Fibroblast of villous mesenchyme (primary cell): ENCODE measurements around the gene IGLON5. TPM values are rescaled to one million over a fixed set of nuclear protein-coding genes. Genes with fewer than 3 reads are reported as not detected.

Source experiments
- DNase-seq: peaks from one replicate; pipeline ENCODE4 v3.0.0-alpha.2; 2010; ENCODE audit warnings: low read depth
- H3K4me3 ChIP-seq: 2 replicates; pipeline ENCODE4 v1.5.1; 2011; ENCODE audit warnings: low read depth, mild to moderate bottlenecking, low read length
- total RNA-seq: library from RNA; depleted of rRNA; stranded (reverse); fragments of >200 nt; gene quantifications from 2 replicates; pipeline ENCODE4 v1.2.3, GENCODE V29; 2012
- TF ChIP-seq, protein P1 (sequence below): IDR thresholded peaks from 2 replicates; pipeline ENCODE4 v1.5.1; 2012; ENCODE audit warnings: low read depth, mild to moderate bottlenecking, low read length; ENCODE audit not compliant: insufficient read depth

The IGLON5 gene
- total RNA-seq, 1 donor: not detected

DNA sequence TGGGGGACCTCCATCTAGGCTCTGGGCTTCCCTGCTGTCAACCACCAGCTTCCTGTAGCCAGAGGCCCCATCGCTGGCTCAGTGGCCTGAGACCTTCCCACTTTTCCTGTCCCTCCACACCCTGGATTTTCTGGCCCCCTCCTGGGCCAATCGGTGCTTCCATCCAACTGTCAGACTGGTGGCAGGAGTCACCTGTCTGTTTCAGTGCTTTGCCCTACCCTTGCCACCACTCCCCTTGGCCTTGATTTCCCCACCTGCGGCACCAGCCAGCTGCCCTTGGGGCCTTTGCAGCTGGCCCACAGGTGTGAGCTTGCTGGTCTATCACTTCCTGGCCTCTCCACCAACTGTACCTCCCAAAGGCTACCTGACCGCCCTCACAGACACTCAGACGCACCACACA lies 18.0 kb downstream of the IGLON5 start:
- TF ChIP-seq, protein P1, sequence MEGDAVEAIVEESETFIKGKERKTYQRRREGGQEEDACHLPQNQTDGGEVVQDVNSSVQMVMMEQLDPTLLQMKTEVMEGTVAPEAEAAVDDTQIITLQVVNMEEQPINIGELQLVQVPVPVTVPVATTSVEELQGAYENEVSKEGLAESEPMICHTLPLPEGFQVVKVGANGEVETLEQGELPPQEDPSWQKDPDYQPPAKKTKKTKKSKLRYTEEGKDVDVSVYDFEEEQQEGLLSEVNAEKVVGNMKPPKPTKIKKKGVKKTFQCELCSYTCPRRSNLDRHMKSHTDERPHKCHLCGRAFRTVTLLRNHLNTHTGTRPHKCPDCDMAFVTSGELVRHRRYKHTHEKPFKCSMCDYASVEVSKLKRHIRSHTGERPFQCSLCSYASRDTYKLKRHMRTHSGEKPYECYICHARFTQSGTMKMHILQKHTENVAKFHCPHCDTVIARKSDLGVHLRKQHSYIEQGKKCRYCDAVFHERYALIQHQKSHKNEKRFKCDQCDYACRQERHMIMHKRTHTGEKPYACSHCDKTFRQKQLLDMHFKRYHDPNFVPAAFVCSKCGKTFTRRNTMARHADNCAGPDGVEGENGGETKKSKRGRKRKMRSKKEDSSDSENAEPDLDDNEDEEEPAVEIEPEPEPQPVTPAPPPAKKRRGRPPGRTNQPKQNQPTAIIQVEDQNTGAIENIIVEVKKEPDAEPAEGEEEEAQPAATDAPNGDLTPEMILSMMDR: no peak
- no peak for DNase-seq
- no peak overlapping the region for H3K4me3 ChIP-seq

DNA sequence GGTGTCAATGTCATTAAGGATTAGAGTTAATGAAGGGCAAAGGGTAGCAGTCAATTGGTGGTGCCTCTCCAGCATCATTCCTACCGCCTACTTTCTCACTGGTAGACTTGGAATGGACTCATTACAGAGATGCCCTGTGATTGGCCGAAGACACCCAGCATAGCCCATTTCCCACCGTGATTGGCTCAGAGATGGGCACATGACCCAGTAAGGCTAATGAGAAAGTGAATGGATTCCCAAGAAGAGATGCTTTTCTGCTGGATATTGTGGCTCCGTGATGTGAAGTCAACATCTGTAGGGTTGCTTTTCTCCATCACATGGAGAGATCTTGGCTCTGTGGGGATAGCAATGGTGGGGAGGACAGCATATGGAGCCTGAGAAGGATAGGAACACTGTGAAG lies 18.9 kb downstream of the IGLON5 start:
- DNase-seq: no peak
- TF ChIP-seq, protein P1: no peak
- H3K4me3 ChIP-seq: no peak overlapping the region

DNA sequence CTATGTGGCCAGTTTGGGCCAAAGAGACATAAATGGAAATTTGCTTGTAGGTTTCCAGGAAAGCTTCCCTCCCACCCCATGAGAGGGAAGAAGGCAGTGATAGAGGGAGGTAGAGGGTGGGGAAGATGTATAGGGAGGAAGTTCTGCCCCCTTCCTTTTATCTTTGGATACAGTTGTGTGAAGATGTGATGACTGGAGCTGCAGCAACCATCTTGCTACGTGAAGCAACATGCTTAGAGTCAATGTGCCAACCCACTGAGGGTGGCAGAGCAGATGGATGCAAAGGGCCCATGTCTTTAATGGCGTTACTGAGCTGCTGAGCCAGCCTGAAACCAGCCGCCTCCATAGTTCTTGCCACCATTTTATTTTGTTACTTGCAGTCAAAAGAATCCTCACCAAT lies 19.7 kb downstream of the IGLON5 start:
- DNase-seq: no peak
- no peak overlapping the region for H3K4me3 ChIP-seq
- TF ChIP-seq, protein P1: no peak

DNA sequence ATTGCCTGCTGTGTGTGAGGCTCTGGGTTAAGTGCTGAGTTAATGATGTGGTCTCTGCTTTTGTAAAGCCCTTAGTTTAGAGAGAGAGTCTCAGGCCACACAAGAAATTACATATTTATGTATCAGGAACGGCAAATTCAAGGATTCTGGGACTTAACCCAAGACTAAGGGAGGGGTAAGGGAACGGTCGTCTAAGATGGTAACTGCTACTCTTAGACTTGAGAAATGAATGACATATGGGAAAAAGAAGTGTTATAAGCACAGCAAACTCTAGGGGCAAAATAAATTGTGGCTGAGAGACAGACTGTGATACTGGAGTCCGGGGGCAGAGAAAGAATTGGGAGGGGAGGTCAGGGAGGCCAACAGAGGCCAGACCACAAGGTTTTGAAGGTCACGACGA lies 20.3 kb downstream of the IGLON5 start:
- TF ChIP-seq, protein P1: no peak
- H3K4me3 ChIP-seq: no peak overlapping the region
- no peak for DNase-seq

DNA sequence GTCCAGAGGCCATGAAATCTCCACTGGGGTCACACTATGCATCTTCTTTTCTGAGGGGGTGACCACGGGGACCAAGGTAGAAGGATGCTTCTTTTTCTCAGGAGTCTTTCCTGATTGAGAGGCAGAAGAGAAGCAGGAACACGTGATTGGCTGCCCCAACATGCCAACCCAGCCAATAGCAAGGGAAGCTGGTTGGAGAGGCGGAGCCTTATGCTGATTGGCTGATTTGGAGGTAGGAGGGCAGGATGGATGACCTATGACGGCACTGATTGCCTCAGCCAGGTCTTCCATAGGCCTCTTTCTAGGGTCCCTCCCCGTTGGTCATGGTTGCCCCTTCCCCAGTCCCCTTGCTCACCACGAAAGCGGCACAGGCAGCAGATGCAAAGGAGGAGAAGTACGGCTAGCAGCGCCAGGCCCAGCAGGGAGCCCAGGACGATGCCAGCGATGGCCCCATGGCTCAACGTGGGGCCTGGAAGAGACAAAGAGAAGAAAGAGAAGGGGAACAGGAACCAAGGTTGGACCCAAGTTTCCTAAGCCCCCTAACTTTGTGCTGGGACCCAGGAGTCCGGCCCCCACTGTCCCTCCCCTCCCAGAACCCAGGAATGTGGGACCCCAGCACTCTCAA lies 22.5 kb downstream of the IGLON5 start:
- TF ChIP-seq, protein P1: no peak

DNA sequence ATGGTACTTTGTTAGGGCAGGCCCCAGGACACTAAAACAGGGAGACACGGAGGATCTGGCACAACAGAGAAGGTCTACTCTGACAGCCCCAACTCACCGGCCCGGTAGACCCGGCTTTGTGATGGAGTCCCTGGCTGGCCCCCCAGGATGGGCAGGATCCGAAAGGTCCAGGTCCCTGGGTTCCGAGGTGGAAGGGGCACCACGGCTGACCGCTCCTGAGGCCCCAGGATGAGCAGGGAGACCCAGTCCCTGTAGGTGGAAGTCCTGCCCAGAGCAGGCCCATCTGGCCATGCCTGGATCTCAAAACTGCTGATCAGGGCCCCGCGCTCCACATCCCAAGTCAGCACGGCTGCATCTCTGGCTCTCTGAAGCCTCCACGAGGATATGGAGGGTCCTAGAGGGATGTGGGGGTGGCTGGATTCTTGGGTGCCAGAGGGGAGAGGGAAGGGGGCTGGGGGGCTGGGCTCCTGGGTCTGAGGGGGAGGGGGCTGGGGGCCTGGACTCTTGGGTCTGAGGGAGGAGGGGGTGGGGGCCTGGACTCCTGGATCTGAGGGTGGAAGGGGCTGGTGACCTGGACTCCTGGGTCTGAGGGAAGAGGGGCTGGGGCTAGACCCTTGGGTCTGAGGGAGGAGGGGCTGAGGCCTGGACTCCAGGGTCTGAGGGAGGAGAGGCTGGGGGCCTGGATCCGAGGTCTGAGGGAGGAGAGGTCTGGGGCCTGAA lies 25.9 kb downstream of the IGLON5 start:
- H3K4me3 ChIP-seq: no peak overlapping the region
- DNase-seq: no peak
- TF ChIP-seq, protein P1: no peak

More for the DNA sequence above, 22.5 kb downstream of the IGLON5 start:
- DNase-seq: no peak
- H3K4me3 ChIP-seq: no peak overlapping the region
